MV-4-11 (cell line): ENCODE data around the gene TDRD9.
A peak's percentile ranks its signal among the peaks of the same experiment; 100 is the strongest.

Source experiments
- DNase-seq: peaks from one replicate; lab custom pipeline; 2025; lab: John Stamatoyannopoulos, UW

TDRD9 gene

GRCh38 chr14:104075530-104076151 lies 147.4 kb downstream of the TDRD9 start:
- no peak for DNase-seq

- DNase-seq = no peak
These were observed 148.5 kb downstream of the TDRD9 start for GRCh38 chr14:104076743-104077142.

GRCh38 chr14:104078031-104078455 lies 149.8 kb downstream of the TDRD9 start:
- peak; percentile 88 for DNase-seq

DNA sequence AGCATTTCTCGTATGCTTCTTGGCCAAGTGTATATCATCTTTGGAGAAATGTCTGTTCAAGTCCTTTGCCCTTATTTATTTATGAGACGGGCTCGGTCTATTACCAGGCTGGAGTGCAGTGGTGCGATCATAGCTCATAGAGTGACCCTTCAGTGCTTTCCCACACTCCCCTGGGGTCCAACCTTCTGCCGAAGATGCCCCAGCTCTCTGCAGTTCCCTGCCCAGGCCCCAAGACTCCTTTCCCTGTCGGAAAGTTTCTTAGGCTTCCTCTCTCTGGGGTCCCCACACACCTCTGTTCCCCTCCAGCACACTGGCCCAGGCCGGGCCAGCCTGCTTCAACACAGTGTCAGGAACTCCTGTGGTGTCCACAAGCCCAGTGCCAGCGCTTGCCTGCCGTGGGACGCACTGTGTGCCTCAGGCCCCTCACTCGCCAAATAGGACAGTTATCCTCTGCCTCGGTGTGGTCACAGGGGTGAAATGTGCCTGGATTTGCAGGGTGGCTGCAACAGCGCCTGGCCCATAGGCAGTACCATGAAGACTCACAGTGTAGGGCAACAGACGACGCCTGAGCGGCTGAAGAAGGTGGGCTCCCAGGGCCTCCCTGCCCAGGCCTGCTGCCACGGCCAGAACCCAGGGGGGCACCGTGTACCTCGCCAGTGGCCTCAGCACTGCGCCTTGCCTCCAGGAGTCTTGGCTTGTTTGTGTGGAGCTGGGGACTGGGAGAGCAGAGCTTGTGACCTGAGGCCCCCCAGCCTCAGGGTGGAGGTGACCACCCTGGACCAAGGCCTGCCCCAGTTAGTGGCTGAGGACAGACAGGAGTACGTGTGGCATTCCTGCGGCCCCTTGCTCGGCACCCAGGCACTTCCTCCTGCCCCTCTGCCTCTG lies 152.4 kb downstream of the TDRD9 start:
- no peak for DNase-seq

- DNase-seq = no peak
These were observed 153.1 kb downstream of the TDRD9 start for GRCh38 chr14:104081261-104081835.

DNA sequence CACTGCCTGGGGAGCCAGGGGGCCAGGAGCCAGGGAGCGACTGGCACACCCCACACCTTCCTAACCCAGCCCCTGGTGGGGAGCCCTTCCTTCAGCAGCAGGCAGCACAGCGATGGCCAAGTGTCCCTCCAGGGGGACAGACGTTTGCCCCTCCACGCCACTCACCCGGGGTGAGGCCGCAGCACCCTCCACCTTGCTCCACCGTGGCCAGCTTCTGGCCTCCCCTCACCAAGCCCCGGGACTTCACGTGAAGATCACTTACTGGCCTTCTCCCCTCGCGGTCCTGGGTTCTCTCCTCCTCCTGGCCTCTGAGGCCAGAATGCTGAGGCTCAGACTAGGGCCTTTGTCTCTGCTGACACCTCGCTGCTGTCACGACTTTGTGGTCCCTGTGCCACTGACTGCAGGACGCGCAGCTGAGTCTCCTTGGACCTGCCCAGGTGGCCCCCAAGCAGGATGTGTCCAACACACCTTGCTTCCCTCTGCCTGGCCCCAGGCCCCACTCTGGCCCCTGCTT lies 153.8 kb downstream of the TDRD9 start:
- DNase-seq = no peak

DNA sequence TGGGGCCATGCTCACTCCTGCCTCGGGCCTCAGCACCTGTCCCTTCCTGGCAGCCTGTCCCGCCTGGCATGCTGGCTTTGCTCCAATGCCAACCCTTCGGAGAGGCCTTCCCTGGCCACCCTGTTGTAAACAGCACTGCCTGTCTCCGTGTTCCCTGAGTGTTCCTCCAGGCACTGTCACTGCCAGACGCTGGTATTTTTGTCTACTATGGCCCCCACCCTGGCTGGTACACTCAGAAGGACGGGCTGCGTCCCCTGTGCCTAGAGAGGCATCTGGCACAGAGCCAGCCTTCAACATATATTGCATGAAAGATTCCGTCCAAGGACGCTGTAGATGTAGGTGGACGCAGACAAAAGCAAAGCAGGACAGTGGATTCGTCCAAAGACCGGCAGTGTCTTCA lies 154.6 kb downstream of the TDRD9 start:
- DNase-seq = no peak

GRCh38 chr14:104084251-104085002 lies 156.2 kb downstream of the TDRD9 start:
- no peak for DNase-seq

GRCh38 chr14:104085032-104085888 lies 157.0 kb downstream of the TDRD9 start, which contains the start of gene ASPG:
ASPG (plus strand) TSS chr14:104085700; CDS start chr14:104085771, 71 bp downstream.
- DNase-seq = no peak

DNA sequence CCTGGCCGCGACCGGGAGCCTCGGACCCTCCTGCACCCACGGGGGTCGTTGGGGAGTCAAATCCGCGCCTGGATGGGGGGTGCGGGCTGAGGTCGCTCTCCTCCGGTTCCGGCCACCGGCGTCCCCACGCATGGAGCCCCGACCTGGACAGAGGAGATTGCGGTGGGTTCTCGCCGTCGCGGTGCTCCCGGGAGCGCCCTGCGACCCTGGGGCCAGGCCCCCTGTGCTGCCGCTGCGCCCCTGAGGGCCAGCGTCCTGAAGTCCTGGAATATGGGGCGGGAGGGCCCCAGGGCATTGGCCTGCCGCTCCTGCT lies 157.6 kb downstream of the TDRD9 start:
- DNase-seq = no peak

GRCh38 chr14:104086210-104086660 lies 158.0 kb downstream of the TDRD9 start:
- DNase-seq = no peak

DNA sequence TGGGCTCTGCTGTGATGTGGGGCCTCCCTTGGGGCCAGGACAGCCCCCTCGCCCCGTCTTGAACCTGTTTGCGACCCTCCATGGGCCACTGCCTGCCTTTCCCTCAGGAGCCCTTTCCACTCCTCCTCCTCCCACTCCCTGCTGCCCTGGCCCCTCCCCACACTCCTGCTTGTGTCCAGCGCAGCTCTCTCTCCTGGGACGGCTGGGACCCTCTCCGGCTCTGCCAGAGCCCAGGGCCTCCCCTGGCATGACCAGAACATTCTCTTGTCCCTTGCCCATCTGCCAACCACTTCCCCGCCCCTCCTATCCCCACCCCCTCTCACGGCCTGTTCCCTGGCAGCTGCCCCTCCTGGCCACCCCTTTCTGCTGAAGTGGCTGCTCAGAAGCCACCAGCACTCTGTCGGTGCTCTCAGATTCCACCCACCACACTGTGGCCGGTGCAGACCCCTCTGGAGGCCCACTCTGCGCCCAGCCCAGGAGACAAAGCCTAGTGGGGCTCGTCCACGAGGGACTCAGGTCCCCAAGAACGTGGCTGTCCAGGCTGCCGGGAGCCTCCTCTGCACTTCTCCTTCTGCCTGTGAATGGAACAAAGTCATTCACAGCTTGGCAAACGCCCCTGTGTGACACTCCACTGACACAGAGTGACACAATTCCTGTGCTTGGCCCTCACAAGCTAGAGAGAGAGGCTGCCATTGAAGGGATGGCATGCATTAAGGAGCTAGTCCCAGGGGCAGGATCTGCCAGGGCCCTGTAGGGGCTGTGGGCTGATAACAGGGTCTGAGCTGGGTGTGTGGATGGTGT lies 158.6 kb downstream of the TDRD9 start:
- DNase-seq = no peak

DNA sequence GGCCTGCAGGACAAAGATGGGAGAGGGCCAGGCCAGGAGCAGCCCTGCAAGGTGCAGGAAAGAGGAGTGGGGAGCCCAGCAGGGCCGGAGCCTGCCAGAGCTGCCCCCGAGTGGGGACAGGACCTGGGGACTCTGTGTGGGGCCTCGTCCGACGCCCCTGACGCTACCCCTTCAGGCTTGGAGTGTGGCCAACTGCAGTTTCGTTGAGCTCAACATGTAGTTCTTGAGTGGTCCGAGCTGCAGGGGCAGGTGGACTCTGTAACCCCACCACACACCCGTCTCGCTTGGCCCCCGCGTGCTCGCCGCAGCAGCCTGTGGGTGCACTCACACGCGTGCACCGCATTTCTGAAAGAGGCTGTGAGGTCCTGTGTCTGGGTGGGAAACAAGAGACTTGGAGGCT lies 159.2 kb downstream of the TDRD9 start:
- DNase-seq = no peak

DNA sequence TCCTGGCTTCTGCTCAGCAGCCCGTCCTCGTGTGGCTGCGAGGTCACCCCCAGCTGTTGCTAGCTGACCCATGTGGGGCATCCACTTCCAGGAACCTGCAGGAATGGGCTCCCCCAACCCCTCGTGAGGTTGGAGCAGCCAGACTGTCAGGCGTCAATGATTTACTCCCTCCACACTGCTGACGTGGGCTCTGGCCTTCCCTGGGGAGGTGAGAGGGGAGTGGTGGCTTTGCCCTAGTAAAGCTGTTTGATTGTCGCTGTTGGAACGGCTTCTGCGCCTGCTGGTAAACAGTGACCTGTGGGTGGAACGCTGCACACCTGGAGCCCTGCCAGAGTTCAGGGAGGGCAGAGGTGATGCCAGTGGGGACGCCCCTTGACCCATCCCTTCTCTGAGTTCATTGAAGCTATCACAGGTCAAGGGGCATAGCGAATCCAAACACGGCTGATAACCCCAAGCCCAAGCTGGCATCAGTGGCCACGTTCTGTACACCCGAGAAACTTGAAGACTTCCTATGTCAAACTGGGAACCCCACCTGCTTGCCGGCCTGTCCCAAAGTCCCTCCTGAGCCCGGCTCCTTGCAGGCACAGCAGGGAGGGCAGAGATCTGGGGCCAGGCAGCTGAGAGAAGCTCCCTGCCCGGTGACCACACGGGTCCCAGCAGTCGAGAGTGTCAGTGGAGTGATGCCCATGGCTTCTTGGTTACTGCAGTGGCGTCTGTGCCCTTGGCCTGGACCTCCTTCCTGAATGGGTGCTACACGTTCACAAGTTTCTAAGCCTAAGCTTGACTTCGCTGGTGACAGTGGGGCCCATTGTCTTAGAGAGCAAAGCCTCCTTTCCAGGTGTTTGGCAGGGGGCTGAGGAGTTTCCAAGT lies 160.0 kb downstream of the TDRD9 start:
- DNase-seq = no peak

GRCh38 chr14:104090071-104090748 lies 162.0 kb downstream of the TDRD9 start:
- DNase-seq = no peak

GRCh38 chr14:104091061-104091926 lies 163.0 kb downstream of the TDRD9 start:
- no peak for DNase-seq

DNA sequence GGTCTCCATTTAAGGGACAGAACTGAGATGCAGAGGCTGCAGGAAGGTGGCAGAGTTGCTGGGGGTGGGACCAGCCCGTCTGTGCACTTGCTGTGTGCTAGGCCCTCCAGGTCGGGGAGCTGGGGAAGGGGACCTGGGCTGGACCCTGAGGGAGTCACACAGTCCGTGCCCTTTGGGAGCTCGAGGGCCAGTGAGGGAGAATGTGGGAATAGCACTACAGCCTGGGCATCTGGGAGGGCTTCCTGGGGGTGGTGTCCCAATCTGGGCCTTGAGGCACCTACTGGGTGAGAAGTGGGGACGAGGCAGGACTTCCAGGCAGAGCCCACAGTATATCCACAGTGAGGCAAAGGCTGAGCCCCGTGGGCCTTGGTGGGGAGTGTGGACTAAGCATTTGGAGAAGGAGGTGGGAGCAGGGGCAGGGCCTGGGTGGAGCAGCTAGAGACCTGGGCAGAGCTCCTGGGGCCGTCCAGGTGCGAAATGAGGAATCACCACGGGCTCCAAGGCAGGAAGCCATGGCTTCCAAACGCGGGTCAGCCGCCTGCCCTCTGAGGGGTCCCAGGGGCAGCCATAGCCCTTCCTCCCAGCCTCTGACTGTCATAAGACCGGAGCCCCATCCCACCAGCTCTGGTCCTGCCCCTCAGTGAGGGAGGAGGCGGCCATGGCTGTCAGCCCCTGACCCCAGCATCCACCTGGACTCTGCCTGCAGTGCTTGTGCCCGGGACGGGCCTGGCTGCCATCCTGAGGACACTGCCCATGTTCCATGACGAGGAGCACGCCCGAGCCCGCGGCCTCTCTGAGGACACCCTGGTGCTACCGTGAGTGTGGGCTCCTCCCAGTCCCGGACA lies 163.9 kb downstream of the TDRD9 start:
- DNase-seq = no peak
